Neural cell (in vitro differentiated cells): ENCODE data around the gene SSTR5. TPM values are rescaled to one million over a fixed set of nuclear protein-coding genes. Genes with fewer than 3 reads are reported as not detected.

Experiments
- H2AFZ ChIP-seq: fragments of 200-600, 300-800 bp; sonication (generic), shearing (Covaris generic); 2 replicates; pipeline ENCODE4 v1.6.0; 2014; ENCODE audit warnings: low read depth, mild to moderate bottlenecking, antibody characterized with exemption, low read length, moderate library complexity
- H3F3A ChIP-seq: fragments of 200-600 bp; shearing (Covaris generic); 2 replicates; pipeline ENCODE4 v1.6.1; 2016; ENCODE audit warnings: mild to moderate bottlenecking, moderate library complexity, mixed read lengths, antibody characterized with exemption, low read length; ENCODE audit not compliant: insufficient read depth, poor library complexity, severe bottlenecking
- H3K27ac ChIP-seq: fragments of 200-600, 300-800 bp; sonication (generic), shearing (Covaris generic); 2 replicates; pipeline ENCODE4 v1.5.1; 2014; ENCODE audit warnings: mild to moderate bottlenecking, low read length, moderate library complexity
- H3K27me3 ChIP-seq: fragments of 300-800, 200-600 bp; sonication (generic), shearing (Covaris generic); 2 replicates; pipeline ENCODE4 v1.6.0; 2014; ENCODE audit warnings: mild to moderate bottlenecking, low read depth, low read length, moderate library complexity; ENCODE audit not compliant: insufficient read depth
- H3K36me3 ChIP-seq: fragments of 300-800, 200-600 bp; sonication (generic), shearing (Covaris generic); 2 replicates; pipeline ENCODE4 v1.5.1; 2014; ENCODE audit warnings: mild to moderate bottlenecking, antibody characterized with exemption, low read length, moderate library complexity; ENCODE audit not compliant: insufficient read depth
- H3K4me2 ChIP-seq: fragments of 300-800, 200-600 bp; sonication (generic), shearing (Covaris generic); 2 replicates; pipeline ENCODE4 v1.6.0; 2014; ENCODE audit warnings: mild to moderate bottlenecking, low read length
- H3K4me3 ChIP-seq: fragments of 300-800, 200-600 bp; sonication (generic), shearing (Covaris generic); 2 replicates; pipeline ENCODE4 v1.5.1; 2014; ENCODE audit warnings: mild to moderate bottlenecking, low read length, moderate library complexity
- H3K79me2 ChIP-seq: fragments of 200-600 bp; shearing (Covaris generic); replicated peaks from 2 replicates; pipeline ENCODE4 v1.6.0; 2014; ENCODE audit warnings: mild to moderate bottlenecking, low read length, moderate library complexity; ENCODE audit not compliant: insufficient read depth
- H3K9ac ChIP-seq: fragments of 300-800, 200-600 bp; sonication (generic), shearing (Covaris generic); 2 replicates; pipeline ENCODE4 v1.6.1; 2016; ENCODE audit warnings: mild to moderate bottlenecking, low read length, mixed read lengths
- H3K9me2 ChIP-seq: fragments of 200-600 bp; shearing (Covaris generic); 2 replicates; pipeline ENCODE4 v1.6.1; 2016; ENCODE audit warnings: mild to moderate bottlenecking, low read length, mixed read lengths; ENCODE audit not compliant: insufficient read depth
- H3K9me3 ChIP-seq: fragments of 200-600, 300-800 bp; sonication (generic), shearing (Covaris generic); 2 replicates; pipeline ENCODE4 v1.6.1; 2016; ENCODE audit warnings: mild to moderate bottlenecking, mixed run types, low read length, moderate library complexity, mixed read lengths
- H4K20me1 ChIP-seq: fragments of 200-600 bp; shearing (Covaris generic); 2 replicates; pipeline ENCODE4 v1.6.1; 2016; ENCODE audit warnings: mild to moderate bottlenecking, mixed run types; ENCODE audit not compliant: insufficient read depth
- EP300 ChIP-seq: fragments of 450-650 bp; conservative IDR thresholded peaks from 2 replicates; pipeline ENCODE4 v1.6.1; 2014; ENCODE audit warnings: antibody characterized with exemption, mild to moderate bottlenecking, moderate library complexity; ENCODE audit not compliant: poor library complexity, severe bottlenecking
- EZH2 ChIP-seq: fragments of 200-600, 300-800 bp; shearing (Covaris generic), sonication (generic); IDR thresholded peaks from 2 replicates; pipeline ENCODE4 v1.6.1; 2014; ENCODE audit warnings: antibody characterized with exemption, low read length, borderline replicate concordance, mild to moderate bottlenecking; ENCODE audit not compliant: insufficient read depth, poor library complexity, severe bottlenecking
- MXI1 ChIP-seq: fragments of 450-650 bp; conservative IDR thresholded peaks from 2 replicates; pipeline ENCODE4 v1.6.1; 2014; ENCODE audit warnings: antibody characterized with exemption, mild to moderate bottlenecking; ENCODE audit not compliant: poor library complexity, severe bottlenecking
- POLR2AphosphoS5 ChIP-seq: IDR thresholded peaks from 2 replicates; pipeline ENCODE4 v1.6.1; 2012
- RAD21 ChIP-seq: fragments of 450-650 bp; conservative IDR thresholded peaks from 2 replicates; pipeline ENCODE4 v1.6.1; 2014; ENCODE audit warnings: antibody characterized with exemption, mild to moderate bottlenecking, moderate library complexity
- SMC3 ChIP-seq: fragments of 450-650 bp; conservative IDR thresholded peaks from 2 replicates; pipeline ENCODE4 v1.6.1; 2014; ENCODE audit warnings: antibody characterized with exemption, mild to moderate bottlenecking, moderate library complexity; ENCODE audit not compliant: poor library complexity
- TAF1 ChIP-seq: IDR thresholded peaks from 2 replicates; pipeline ENCODE4 v1.6.1; 2012; ENCODE audit warnings: low read depth
- polyA plus RNA-seq: library from polyadenylated mRNA; depleted of rRNA; stranded (reverse); fragments of >200 nt; gene quantifications from 2 replicates; pipeline ENCODE4 v1.2.3, GENCODE V29; 2014
- TF ChIP-seq, protein P1 (sequence below): fragments of 450-650 bp; IDR thresholded peaks from 2 replicates; pipeline ENCODE4 v1.5.1; 2014; ENCODE audit warnings: antibody characterized with exemption, mild to moderate bottlenecking, moderate library complexity; ENCODE audit not compliant: poor library complexity, severe bottlenecking
- TF ChIP-seq, protein P2 (sequence below): IDR thresholded peaks from 2 replicates; pipeline ENCODE4 v1.6.1; 2012; ENCODE audit warnings: borderline replicate concordance

SSTR5 gene
- polyA plus RNA-seq, 1 donor from 2014 or later: not detected

DNA sequence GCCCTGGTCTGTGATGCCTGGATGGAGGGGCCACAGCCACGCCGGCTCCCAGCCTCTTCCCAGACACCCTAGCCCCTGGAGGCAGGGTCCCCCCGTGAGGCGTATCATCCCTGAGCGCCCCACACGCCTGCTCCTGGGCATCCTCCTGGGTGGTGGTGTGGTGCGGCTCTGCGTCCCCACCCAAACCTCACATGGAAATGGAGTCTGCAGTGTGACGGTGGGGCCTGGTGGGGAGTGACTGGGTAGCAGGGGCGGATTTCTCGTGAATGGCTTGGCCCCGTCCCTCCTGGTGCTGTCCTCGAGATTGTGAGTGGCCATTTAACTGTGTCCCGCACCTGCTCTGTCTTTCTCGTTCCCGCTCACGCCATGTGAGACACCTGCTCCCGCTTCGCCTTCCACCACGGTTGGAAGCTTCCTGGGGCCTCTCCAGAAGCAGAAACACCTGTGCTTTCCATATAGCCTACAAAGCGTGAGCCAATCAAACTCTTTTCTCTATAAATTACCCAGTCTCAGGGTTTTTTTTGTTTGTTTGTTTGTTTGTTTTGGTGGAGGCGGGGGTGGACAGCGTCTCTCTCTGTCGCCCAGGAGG is 5.9 kb upstream of the SSTR5 start:
- Histone ChIP-seq H3K79me2 (no peaks in the 10 kb centered on the region), H3F3A (no peaks in the 10 kb centered on the region), H3K9ac (no peak overlapping the region), H3K36me3 (no peaks in the 10 kb centered on the region), H2AFZ (no peak overlapping the region), H4K20me1 (no peaks in the 10 kb centered on the region), H3K4me2 (no peak overlapping the region), H3K9me2 (no peaks in the 10 kb centered on the region), H3K27me3 (peaks cover under 1% of the 10 kb centered on the region), H3K4me3 (no peak overlapping the region), H3K9me3 (no peaks in the 10 kb centered on the region), H3K27ac (no peak overlapping the region)
- no peak for TF ChIP-seq EP300
- TF ChIP-seq SMC3: no peak
- no peak for TF ChIP-seq RAD21
- TF ChIP-seq TAF1: no peak
- TF ChIP-seq POLR2AphosphoS5: no peak
- TF ChIP-seq MXI1: no peak
- TF ChIP-seq, protein P1, sequence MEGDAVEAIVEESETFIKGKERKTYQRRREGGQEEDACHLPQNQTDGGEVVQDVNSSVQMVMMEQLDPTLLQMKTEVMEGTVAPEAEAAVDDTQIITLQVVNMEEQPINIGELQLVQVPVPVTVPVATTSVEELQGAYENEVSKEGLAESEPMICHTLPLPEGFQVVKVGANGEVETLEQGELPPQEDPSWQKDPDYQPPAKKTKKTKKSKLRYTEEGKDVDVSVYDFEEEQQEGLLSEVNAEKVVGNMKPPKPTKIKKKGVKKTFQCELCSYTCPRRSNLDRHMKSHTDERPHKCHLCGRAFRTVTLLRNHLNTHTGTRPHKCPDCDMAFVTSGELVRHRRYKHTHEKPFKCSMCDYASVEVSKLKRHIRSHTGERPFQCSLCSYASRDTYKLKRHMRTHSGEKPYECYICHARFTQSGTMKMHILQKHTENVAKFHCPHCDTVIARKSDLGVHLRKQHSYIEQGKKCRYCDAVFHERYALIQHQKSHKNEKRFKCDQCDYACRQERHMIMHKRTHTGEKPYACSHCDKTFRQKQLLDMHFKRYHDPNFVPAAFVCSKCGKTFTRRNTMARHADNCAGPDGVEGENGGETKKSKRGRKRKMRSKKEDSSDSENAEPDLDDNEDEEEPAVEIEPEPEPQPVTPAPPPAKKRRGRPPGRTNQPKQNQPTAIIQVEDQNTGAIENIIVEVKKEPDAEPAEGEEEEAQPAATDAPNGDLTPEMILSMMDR: no peak
- TF ChIP-seq, protein P2, sequence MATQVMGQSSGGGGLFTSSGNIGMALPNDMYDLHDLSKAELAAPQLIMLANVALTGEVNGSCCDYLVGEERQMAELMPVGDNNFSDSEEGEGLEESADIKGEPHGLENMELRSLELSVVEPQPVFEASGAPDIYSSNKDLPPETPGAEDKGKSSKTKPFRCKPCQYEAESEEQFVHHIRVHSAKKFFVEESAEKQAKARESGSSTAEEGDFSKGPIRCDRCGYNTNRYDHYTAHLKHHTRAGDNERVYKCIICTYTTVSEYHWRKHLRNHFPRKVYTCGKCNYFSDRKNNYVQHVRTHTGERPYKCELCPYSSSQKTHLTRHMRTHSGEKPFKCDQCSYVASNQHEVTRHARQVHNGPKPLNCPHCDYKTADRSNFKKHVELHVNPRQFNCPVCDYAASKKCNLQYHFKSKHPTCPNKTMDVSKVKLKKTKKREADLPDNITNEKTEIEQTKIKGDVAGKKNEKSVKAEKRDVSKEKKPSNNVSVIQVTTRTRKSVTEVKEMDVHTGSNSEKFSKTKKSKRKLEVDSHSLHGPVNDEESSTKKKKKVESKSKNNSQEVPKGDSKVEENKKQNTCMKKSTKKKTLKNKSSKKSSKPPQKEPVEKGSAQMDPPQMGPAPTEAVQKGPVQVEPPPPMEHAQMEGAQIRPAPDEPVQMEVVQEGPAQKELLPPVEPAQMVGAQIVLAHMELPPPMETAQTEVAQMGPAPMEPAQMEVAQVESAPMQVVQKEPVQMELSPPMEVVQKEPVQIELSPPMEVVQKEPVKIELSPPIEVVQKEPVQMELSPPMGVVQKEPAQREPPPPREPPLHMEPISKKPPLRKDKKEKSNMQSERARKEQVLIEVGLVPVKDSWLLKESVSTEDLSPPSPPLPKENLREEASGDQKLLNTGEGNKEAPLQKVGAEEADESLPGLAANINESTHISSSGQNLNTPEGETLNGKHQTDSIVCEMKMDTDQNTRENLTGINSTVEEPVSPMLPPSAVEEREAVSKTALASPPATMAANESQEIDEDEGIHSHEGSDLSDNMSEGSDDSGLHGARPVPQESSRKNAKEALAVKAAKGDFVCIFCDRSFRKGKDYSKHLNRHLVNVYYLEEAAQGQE: no peak
- TF ChIP-seq EZH2: no peak

- Histone ChIP-seq H3K9me2 (no peaks in the 10 kb centered on the region), H3K4me2 (no peak overlapping the region), H3K36me3 (no peaks in the 10 kb centered on the region), H3K27ac (no peak overlapping the region), H3K27me3 (peaks cover 9% of the 10 kb centered on the region), H3K4me3 (no peak overlapping the region), H4K20me1 (no peaks in the 10 kb centered on the region), H3K9me3 (no peaks in the 10 kb centered on the region), H2AFZ (no peak overlapping the region), H3F3A (no peaks in the 10 kb centered on the region), H3K9ac (no peak overlapping the region), H3K79me2 (no peaks in the 10 kb centered on the region)
- TF ChIP-seq, protein P1: no peak
- TF ChIP-seq EZH2: no peak
- TF ChIP-seq, protein P2: no peak
- no peak for TF ChIP-seq SMC3
- TF ChIP-seq RAD21: no peak
- no peak for TF ChIP-seq EP300
- no peak for TF ChIP-seq TAF1
- no peak for TF ChIP-seq POLR2AphosphoS5
- no peak for TF ChIP-seq MXI1
Measured at GRCh38 chr16:1067629-1068028, 4.9 kb upstream of the SSTR5 start.
